Hepatic stellate cell (primary cell): Measurements from ENCODE around the gene SNAI3.

Experiments used
- DNase-seq: peaks from one replicate; pipeline ENCODE4 v3.0.0; 2011; ENCODE audit warnings: low spot score

SNAI3 gene

DNA sequence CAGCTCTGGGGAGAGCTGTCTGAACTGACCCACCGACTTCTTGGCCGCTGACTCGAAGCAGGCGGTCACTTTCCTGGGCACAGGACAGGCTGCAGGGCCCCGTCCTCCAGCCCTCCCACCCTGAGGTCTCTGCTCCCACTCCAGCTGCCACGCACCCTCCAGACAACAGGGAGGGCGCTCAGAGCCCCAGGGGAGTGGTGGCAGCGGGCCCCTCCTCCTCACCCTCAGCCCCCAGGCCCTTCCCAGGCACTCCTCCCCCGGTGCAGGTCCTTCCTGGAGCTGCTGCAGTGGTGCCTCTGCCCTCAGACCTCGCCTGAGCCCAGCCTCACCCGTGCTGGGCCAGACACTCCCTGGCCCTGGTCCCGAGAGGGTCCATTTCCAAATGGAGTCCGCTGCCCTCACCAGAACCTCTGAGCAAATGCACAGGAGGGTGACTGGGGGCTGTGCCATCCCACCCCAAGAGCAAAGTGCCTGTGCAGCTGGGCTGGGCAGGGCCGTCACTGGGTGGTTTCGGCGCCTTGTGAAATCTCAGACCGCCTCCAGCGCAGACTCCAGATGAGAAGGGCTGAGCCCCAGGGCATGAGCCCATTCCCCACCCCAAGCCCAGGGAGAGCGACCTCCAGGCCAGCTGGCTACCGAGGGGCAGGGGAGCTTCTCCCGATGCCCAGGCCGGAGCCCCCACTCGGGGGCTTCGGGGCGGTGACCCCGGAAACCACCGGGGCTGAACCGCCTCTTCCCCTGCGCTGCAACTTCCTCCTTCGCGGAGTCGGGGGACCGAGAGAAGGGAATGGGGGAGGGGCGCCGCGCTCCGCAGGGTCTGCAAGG is 36.2 kb downstream of the SNAI3 start:
- DNase-seq = peak; percentile 71

DNA sequence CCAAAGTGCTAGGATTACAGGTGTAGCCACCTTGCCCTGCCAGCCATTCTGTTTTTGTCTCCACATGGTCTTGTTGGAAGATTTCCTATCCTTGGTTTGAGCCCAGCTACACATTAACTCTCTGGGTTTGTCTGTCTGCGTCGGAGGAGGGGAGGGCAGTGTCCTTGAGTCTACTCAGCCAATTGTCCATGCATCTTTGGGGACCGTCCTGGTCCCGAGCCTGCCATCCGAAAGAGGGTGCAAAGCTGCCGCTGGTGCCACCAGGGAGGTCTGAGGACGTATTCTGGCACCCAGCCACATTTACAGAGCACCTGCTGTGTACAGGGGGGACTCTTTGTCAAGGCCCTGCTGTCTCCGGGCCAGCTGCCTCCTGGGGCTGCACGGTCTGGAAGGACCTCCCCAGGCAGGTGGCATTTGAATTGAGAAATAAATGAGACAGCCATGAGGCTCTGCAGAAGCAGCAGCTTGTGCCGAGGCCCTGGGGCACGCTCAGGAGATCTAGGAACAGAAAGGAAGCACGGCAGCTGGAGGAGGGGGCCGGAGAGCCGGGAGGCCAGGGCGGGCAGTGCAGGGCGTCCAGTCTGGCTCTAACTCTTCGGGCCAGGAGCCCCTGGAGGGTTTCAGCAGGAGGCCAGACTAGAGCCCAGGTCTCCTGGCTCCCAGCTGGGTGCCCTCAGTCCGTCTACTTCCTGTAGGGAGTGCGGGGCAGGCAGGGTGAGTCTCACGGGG is 36.9 kb downstream of the SNAI3 start:
- DNase-seq = no peak

DNA sequence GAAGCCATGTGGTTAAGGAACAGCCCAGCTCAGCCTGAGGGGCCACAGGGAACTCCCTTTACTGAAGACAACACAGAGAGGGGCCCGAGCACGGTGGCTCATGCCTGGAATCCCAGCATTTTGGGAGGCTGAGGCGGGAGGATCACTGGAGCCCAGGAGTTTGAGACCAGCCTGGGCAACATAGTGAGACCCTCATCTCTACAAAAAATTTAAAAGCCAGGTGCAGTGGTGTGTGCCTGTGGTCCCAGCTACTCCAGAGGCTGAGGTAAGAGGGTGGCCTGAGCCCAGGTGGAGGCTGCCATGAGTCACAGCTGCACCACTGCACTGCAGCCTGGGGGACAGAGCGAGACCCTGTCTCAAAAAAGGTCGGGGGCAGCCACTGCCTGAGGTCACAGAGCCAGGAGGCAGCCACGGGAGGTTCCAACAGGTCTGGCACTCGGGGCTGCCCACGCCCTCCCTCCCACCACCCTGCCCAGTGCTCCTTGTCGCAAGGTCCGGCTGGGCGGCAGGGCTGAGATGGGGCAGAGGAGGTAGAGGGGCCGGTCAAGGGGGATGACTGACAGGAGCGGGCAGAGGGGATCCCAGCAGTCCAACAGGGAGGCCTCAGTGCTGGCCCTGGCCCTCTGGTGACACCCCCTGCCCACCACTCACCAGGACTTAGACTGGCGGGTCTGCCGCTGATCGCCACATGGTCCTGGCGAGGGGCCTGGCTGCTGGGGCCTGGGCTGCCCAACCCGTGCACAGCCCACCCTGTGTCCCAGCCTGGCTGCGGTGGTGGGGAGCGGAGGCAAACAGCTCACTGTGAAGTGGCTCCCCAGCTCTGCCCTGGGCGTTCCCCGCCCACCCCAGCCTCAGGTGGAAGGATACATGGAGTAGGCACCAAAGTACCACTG is 38.9 kb downstream of the SNAI3 start:
- DNase-seq = no peak

DNA sequence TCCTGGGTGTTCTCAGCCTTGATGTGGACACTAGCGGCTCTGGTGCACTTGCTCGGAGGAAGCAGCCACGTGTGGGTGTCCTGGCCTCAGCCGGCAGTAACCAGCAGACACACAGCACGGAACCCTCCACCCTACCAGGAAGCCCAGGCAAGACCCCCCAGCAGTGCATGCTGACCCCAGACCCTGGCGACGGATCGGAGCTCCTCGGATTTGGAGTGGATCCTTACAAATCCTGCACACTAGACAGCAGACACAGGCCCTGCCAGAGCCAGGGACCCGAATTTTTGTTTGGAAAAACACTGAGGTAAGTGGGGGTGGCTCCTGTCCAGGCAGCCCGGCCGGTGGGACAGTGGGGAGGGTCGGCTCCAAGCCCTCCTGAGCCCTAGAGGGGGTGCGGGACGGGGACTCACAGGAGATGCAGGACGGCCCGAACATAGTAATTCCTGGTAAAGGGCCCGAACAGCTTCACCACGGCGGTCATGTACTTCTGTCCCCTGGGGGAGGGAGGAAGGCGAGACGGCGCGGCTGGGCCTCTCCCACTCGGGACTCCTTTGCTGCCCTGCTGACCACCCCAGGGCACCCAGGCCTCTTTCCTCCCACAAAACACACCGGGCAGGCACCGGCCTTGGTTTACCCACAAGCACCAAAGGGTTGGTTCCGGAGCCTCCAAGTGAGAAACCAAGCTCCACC is 39.8 kb downstream of the SNAI3 start:
- no peak for DNase-seq

DNA sequence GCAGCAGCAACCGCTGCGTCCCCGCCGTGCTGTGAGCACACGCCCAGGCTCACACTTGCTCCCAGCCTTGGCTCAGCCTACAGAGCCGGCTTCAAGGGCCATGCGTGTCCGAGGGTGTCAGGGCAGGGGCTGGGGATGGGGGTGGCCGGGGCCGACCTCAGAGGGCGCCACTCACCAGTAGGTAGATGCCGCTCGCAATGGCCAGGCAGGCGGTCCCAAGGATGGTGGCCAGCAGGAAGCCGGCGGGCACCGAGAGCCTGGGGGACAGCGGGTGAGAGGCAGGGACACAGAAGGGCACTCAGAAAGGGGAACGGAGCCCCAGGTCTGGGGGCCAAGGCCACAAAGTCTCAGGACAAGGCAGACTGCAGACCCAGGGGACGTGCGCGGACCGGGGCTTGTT is 40.4 kb downstream of the SNAI3 start:
- DNase-seq = no peak

DNA sequence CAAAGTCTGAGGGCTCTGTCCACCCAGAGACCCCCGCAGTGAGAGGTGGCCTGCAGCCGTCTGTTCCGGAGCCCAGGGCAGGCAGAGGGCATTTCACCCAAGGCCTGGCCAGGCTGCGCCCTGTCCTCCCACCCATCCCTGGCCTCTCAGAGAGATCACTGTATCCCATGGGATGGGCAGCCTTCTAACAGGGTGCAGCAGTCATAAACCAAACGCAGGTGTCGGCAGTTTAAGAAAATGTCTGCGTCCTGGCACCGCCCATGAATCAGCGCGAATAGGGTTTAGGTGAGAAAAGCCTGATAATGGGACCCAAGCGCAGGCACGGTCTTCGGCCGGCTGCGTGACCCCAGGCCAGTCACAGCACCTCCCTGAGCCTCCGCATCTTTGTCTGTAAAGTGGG is 40.9 kb downstream of the SNAI3 start:
- DNase-seq = no peak

DNA sequence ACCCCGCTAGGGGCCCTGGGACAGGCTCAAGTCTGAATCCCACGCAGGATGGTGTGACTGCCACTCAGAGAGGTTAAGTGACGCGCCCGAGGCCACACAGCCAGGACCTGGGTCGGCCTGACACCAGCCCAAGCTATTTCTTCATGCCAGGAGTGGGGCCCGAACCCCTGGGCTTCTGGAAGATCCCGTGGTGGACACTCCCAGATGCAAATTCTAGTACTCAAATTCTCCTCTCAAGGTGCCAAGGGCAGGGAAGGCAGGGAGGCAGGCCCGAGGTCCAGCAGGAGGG is 42.7 kb downstream of the SNAI3 start:
- DNase-seq = no peak

DNA sequence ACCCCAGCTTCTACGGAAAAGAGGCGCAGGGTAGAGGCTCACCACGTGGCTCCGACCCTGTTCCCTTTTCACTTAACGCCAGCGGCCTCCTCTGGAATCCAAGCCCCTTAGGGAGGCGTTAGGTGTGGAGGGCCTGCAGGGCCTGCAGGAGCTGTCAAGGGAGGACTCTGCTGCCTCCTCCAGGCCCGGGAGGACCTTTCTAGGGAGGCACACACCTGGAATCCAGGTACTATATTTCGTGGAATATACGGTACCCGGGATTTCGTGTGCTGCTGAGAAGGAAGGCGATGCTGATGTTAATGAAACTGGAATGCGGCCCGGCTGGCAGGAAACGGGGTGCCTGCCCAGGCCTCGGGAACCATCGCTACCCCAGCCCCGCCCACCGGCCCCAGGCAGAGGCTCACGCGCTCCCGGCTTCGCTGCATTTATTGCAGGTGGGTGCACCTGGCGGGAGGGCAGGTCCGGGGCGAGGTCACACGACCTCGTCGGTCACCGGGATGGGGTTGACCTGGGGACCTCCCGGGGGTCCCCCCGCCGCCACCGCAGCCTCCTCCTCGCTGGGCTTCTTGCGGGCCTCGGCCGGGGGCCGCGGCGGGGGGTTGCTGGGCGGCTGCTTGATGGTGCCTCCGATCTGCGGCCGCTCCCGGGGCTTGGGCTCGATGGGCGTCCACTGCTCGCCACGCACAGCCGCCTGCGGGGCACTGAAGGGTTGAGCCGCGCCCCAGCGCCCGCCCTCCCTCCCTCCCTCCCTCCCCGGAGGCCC is 43.2 kb downstream of the SNAI3 start:
- DNase-seq = no peak

DNA sequence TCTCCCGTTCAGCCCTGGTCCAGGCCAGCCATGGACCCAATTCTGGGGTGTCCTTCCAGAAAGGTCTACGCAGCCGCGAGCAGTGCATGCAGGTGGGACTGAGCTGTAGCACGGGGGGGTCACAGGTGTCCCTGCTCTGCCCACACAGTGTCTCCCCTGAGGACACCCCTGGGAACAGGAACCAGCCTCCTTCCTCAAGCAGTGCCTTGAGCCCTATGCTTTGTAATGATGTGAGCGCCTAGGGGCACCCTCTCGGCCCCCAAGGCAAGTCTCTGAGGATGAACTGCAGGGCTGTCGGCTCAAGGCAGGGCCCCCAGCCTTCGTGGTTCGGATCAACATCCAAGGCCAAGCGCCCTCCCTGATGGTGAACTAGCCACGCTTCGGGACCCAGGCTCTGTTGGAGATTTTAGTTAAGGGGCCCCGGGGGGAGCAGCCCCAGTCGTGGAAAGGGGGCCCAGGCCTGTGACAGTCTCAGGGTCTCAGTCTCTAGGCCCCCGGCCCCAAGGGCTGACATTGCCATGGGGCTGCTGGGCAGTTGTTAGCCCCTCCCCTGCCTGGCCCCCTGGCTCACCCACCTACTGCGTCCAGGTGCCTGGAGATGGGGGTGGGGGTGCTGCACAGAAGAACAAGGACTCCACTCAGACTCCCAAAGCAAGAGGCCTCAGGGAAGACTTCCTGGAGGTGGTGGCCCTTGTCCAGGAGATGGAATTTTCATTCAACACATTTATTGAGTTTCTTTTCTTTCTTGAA is 45.6 kb downstream of the SNAI3 start:
- no peak for DNase-seq

DNA sequence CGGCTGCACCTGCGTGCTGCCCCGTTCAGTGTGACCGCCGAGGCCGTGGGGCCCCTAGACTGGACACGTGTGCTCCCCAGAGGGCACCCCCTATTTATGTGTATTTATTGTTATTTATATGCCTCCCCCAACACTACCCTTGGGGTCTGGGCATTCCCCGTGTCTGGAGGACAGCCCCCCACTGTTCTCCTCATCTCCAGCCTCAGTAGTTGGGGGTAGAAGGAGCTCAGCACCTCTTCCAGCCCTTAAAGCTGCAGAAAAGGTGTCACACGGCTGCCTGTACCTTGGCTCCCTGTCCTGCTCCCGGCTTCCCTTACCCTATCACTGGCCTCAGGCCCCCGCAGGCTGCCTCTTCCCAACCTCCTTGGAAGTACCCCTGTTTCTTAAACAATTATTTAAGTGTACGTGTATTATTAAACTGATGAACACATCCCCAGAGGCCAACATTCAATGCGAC is 46.2 kb downstream of the SNAI3 start:
- DNase-seq = no peak

DNA sequence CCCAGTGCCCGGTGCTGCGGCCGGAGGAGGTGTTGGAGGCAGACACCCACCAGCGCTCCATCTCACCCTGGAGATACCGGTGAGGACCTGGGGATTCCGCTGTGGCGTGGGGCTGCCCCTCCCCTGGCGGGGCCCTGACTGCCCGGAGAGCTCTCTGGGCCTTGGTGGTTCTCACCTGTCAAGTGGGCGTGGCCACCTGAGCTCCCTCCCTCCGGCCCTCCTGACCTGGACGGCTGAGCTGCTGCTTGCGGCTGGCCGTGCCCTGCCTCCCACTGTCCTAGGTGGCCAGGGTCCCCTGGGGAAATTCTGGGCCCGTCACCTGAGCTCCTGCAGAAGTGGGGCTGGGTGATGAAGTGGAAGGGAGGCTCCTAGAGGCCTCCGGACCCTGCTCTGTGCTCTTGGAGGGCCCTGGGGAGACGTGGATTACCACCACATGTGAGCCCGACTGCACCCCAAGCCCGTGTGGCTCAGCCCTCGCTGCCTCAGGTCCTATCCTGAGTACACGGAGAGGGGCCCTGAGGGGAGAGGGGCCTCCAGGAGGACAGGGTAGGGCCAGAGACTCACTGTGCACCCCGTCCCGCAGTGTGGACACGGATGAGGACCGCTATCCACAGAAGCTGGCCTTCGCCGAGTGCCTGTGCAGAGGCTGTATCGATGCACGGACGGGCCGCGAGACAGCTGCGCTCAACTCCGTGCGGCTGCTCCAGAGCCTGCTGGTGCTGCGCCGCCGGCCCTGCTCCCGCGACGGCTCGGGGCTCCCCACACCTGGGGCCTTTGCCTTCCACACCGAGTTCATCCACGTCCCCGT is 46.9 kb downstream of the SNAI3 start:
- peak; percentile 69 for DNase-seq

DNA sequence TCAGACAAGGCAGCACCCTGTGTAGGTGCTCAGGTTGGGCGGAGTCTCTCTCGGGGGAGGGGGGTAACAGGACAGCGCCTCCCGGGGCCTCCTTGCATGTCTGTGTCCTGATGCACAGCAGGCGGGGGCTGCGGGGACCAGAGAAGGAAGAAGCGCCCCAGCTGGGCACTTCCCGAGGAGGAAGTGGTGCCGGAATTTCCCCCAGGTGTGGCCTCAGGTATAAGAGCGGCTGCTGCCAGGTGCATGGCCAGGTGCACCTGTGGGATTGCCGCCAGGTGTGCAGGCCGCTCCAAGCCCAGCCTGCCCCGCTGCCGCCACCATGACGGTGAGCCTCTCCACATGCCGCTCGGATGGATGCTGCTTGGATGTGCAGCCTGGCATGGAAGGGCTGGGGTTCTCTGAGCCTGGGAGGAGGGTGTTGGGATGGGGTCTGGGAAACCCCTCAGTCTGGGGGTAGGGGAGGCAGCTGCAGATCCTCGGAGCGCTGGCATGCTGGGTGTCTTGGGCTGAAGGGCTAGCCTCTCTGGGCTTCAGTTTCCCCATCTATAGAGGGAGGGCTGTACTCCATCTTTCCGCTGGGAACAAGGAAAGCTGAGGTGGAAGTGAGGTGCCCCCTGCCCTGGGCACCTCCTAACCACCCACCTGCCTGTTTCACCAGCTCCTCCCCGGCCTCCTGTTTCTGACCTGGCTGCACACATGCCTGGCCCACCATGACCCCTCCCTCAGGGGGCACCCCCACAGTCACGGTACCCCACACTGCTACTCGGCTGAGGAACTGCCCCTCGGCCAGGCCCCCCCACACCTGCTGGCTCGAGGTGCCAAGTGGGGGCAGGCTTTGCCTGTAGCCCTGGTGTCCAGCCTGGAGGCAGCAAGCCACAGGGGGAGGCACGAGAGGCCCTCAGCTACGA is 47.7 kb downstream of the SNAI3 start, which contains the start of gene IL17C:
Gene IL17C, plus strand, starts transcription at position 250 of the 908 bp plus-strand sequence. Its CDS starts 70 bp downstream, at position 320.
- no peak for DNase-seq

DNA sequence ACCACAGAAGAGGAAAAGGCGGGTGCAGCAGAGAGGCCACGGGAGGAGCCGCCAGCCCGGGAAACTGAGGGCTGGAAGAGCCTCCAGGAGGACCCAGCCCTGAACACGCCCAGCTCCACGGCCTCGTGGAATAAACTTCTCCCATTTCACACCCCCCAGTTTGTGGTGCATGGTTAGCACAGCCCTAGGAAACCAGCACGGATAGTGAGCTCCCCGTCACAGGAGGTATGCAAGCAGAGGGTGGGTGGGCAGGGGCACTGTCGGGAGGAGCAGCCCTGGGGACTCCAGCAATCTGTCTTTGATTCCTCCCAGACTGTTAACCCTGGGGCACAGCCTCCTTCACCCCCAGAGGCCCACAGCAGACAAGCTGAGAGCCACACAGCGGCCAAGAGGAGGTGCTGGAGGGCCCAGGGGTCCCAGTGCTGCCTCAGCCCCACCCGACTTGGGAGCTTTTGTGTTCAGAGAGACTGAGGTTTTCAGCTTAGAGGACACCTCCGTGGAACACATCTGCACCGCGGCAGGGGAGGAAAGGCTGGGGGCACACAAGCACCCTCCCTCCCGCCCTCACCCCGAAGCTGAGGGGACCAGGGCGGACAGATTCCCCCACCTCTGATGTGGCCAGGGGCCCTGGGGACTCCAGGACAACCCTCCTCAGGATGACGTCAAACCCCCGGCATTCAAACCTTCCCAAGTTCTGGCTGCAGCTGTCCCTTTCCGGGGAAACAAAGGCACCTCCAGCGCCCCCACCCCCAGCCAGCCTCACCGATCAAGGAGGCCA is 49.6 kb downstream of the SNAI3 start:
- no peak for DNase-seq

DNA sequence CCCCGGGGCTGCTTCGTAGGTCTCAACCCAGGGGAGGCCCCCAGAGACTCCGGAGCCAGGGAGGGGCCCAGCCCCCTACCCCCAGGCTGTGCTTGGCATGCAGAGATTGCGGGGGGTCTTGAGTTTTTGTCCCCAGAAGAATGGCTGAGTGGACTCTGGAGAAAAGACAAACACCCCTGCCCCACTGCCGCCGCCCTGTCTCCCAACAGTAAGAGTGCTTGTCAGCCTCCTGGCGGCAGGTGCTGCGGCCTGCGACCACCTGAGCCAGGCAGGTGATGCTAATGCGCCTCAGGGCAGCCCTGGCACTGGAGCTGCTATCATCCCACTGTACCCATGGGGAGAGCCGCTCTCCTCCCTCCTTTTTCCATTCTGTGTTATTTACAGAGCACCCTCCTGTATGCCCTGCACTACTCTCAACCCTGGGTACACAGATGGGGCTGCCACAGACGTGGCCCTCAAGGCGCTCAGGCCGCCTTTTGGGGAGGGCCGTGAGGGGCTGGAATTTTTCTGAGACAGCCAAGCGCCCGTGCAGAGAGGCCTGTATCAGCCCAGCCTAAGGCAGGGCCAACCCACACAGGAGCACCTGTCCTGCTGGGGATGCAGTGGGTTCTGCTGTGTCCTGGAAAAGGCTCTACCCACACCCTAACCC is 50.5 kb downstream of the SNAI3 start:
- no peak for DNase-seq

DNA sequence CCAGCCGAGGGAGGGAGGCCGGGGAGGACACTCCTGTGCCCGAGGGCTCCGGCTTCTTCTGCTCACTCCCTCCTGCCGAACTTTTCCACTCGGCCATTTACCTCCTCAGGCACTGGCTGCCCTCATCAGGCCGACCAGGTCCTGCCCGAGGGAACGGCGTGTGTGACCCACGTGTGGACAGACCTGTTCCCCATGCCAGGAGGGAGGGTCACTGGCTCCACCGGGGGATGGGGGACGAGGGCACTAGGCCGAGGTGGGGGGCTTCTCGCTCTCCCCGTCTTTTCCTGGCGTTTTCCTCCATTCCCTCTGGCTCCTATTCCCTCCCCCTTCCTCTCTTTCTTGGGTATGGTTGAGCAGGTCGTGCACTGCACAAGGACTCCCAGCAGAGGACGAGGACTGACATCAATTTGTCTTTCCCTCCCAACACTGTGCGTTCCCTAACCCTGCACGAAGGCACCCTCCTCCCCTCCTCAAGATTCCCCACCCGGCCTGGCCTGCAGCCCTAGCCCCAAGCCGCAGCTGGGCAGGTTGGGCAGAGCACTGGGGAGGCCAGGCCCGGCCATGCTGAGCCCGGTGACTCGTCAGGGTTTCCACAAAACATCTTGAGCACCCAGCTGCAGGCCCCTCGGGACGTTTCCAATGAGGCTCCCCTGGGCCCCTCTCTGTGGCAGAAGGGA is 51.2 kb downstream of the SNAI3 start:
- DNase-seq = peak; percentile 50

DNA sequence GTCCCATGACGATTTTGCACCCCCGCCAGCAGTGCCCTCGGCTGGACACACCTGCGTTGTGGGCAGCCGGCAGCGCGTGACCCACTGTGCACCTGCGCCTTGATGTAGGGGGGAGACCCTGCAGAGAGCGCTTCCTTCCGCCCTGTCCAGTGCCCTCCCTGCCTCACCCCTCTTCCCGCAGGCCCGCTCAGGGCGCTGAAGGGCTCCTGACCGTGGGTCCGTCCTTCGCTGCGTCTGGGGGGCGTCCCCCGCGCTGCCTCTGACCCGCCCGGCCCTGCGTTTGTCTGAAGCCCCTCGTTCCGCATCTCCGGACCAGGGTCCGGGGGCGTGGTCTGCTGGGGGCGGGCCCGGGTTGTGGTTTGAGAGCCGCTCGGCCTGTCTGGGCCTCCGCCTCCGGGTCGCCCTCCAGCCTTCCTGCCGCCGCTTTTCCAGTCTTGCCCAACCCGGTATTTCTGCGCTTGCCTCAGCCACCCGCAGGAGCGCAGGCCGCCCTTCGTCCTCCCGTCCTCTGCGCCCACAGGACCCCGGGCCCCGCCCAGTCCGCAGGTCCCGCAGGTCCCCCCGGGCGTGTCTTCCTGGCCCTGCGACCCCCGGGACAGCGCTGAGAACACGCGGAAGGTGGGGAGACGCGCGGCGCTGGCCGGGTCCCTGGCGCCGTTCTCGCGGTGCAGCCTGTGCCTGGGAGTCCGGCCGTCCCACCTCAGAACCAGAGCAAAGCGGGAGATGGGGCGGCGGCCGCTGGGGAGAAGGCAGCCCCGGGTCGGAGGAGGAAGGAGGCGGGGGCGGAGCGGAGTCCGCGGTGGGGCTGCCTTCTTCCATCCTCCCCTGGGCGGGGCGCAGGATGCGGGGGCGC is 51.9 kb downstream of the SNAI3 start:
- no peak for DNase-seq
